Hepatocyte (in vitro differentiated cells): ENCODE data around the gene EXOC4. TPM values are rescaled to one million over a fixed set of nuclear protein-coding genes. Genes with fewer than 3 reads are reported as not detected.

Experiments
- DNase-seq: peaks from one replicate; pipeline ENCODE4 v3.0.0-alpha.2; 2016; ENCODE audit warnings: low spot score
- H2AFZ ChIP-seq: fragments of 200-600 bp; sonication (generic); 2 replicates; pipeline ENCODE4 v1.6.0; 2016; ENCODE audit warnings: antibody characterized with exemption, mild to moderate bottlenecking
- H3K27ac ChIP-seq: fragments of 200-600 bp; sonication (generic); 2 replicates; pipeline ENCODE4 v1.5.1; 2016; ENCODE audit warnings: mild to moderate bottlenecking
- H3K27me3 ChIP-seq: fragments of 200-600 bp; sonication (generic); 2 replicates; pipeline ENCODE4 v1.6.1; 2016
- H3K36me3 ChIP-seq: fragments of 200-600 bp; sonication (generic); replicated peaks from 2 replicates; pipeline ENCODE4 v1.5.1; 2016; ENCODE audit warnings: low read depth; ENCODE audit not compliant: insufficient read depth
- H3K4me1 ChIP-seq: fragments of 200-600 bp; sonication (generic); 2 replicates; pipeline ENCODE4 v1.5.1; 2016; ENCODE audit warnings: mild to moderate bottlenecking, moderate library complexity; ENCODE audit not compliant: insufficient read depth
- H3K4me2 ChIP-seq: fragments of 200-600 bp; sonication (generic); 2 replicates; pipeline ENCODE4 v1.6.0; 2016
- H3K4me3 ChIP-seq: fragments of 200-600 bp; sonication (generic); 2 replicates; pipeline ENCODE4 v1.5.1; 2016; ENCODE audit warnings: mild to moderate bottlenecking
- H3K79me2 ChIP-seq: fragments of 200-600 bp; sonication (generic); 2 replicates; pipeline ENCODE4 v1.6.0; 2017; ENCODE audit warnings: mild to moderate bottlenecking
- H3K9me2 ChIP-seq: fragments of 200-600 bp; sonication (generic); replicated peaks from 2 replicates; pipeline ENCODE4 v1.6.0; 2017; ENCODE audit warnings: mild to moderate bottlenecking; ENCODE audit not compliant: insufficient read depth
- H3K9me3 ChIP-seq: fragments of 200-600 bp; sonication (generic); 2 replicates; pipeline ENCODE4 v1.5.1; 2016; ENCODE audit warnings: low read depth, mild to moderate bottlenecking
- H4K20me1 ChIP-seq: fragments of 200-600 bp; sonication (generic); 2 replicates; pipeline ENCODE4 v1.6.0; 2016; ENCODE audit warnings: mild to moderate bottlenecking; ENCODE audit not compliant: insufficient read depth, poor library complexity, severe bottlenecking
- EZH2 ChIP-seq: fragments of 200-600 bp; sonication (generic); IDR thresholded peaks from 2 replicates; pipeline ENCODE4 v1.6.1; 2016; ENCODE audit warnings: antibody characterized with exemption, mild to moderate bottlenecking, borderline replicate concordance
- EZH2phosphoT487 ChIP-seq: fragments of 200-600 bp; sonication (generic); IDR thresholded peaks from one replicate; pipeline ENCODE4 v1.6.1; 2018; ENCODE audit warnings: antibody characterized with exemption, mild to moderate bottlenecking, low read depth, moderate library complexity; ENCODE audit not compliant: unreplicated experiment, severe bottlenecking
- WGBS: methylation state at CpG from one replicate; pipeline ENCODE4 v1.1.6; 2016; ENCODE audit warnings: low lambda C conversion rate; ENCODE audit errors: missing lambda C conversion rate; 5-methylcytosine and 5-hydroxymethylcytosine counted together
- polyA plus RNA-seq: library from polyadenylated mRNA; unstranded; fragments of >200 nt; fragmentation: Nextera tagmentation; extraction: Ambion mirVana; gene quantifications from 2 replicates; pipeline ENCODE4 v1.2.1, GENCODE V29; 2016
- total RNA-seq: library from RNA; depleted of rRNA; stranded (reverse); fragments of >200 nt; gene quantifications from 2 replicates; pipeline ENCODE4 v1.2.3, GENCODE V29; 2014
- TF ChIP-seq, protein P1 (sequence below): fragments of 200-600 bp; sonication (generic); IDR thresholded peaks from 2 replicates; pipeline ENCODE4 v1.5.1; 2016; ENCODE audit warnings: antibody characterized with exemption, mild to moderate bottlenecking; ENCODE audit not compliant: poor library complexity

EXOC4 gene
- total and polyA plus RNA-seq, 2 experiments from 2014 or later, result 34.8 to 56.1 TPM

DNA sequence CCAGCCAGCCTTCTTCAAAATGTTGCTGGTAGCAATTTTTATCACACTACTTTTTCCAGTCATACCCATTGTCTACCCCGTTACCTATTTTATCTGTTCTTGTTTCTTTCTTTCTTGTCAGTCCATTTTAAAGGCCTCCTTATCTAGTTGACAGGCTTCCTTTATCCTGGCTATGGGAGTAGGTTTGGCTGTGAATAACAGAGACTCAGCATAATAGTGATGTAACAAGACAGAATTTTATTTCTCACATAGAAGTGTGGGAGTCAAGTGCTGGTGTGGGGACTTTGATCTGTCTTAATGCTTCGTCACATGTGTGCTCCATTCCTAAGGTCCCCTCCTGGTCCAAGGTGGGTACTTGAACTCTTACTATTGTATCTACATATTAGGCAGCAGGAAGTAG, 283.6 kb downstream of the EXOC4 start:
- H2AFZ ChIP-seq, result no peak overlapping the region
- H3K79me2 ChIP-seq, result no peaks in the 10 kb centered on the region
- no peaks in the 10 kb centered on the region for H3K36me3 ChIP-seq
- H3K4me1 ChIP-seq, result no peaks in the 10 kb centered on the region
- WGBS, result 87% methylated on average over 2 of the region's 2 CpGs
- H3K9me2 ChIP-seq, result no peaks in the 10 kb centered on the region
- TF ChIP-seq EZH2phosphoT487 (no peak), EZH2 (no peak)
- TF ChIP-seq, protein P1, sequence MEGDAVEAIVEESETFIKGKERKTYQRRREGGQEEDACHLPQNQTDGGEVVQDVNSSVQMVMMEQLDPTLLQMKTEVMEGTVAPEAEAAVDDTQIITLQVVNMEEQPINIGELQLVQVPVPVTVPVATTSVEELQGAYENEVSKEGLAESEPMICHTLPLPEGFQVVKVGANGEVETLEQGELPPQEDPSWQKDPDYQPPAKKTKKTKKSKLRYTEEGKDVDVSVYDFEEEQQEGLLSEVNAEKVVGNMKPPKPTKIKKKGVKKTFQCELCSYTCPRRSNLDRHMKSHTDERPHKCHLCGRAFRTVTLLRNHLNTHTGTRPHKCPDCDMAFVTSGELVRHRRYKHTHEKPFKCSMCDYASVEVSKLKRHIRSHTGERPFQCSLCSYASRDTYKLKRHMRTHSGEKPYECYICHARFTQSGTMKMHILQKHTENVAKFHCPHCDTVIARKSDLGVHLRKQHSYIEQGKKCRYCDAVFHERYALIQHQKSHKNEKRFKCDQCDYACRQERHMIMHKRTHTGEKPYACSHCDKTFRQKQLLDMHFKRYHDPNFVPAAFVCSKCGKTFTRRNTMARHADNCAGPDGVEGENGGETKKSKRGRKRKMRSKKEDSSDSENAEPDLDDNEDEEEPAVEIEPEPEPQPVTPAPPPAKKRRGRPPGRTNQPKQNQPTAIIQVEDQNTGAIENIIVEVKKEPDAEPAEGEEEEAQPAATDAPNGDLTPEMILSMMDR, result no peak
- no peaks in the 10 kb centered on the region for H4K20me1 ChIP-seq
- no peak overlapping the region for H3K4me2 ChIP-seq
- H3K27me3 ChIP-seq, result no peaks in the 10 kb centered on the region
- H3K9me3 ChIP-seq, result no peaks in the 10 kb centered on the region
- H3K27ac ChIP-seq, result no peak overlapping the region
- DNase-seq, result no peak
- H3K4me3 ChIP-seq, result no peak overlapping the region

GRCh38 chr7:133539016-133539415, 286.1 kb downstream of the EXOC4 start:
- DNase-seq, result no peak
- 67% methylated on average over 2 of the region's 2 CpGs for WGBS
- Histone ChIP-seq H3K9me3 (no peaks in the 10 kb centered on the region), H4K20me1 (no peaks in the 10 kb centered on the region), H3K36me3 (no peaks in the 10 kb centered on the region), H3K4me3 (no peak overlapping the region), H3K4me1 (no peaks in the 10 kb centered on the region), H3K27me3 (no peaks in the 10 kb centered on the region), H3K9me2 (no peaks in the 10 kb centered on the region), H3K27ac (no peak overlapping the region), H3K79me2 (no peaks in the 10 kb centered on the region), H3K4me2 (no peak overlapping the region), H2AFZ (no peak overlapping the region)
- TF ChIP-seq EZH2phosphoT487, result no peak
- TF ChIP-seq, protein P1, result no peak
- no peak for TF ChIP-seq EZH2

GRCh38 chr7:133540096-133540860, 287.4 kb downstream of the EXOC4 start:
- no peaks in the 10 kb centered on the region for H3K4me1 ChIP-seq
- H4K20me1 ChIP-seq, result no peaks in the 10 kb centered on the region
- no peak overlapping the region for H3K4me2 ChIP-seq
- 70% methylated on average over 1 of the region's 1 CpG for WGBS
- H3K79me2 ChIP-seq, result no peaks in the 10 kb centered on the region
- TF ChIP-seq, protein P1, result no peak
- no peak for TF ChIP-seq EZH2
- no peak for TF ChIP-seq EZH2phosphoT487
- H3K9me3 ChIP-seq, result no peaks in the 10 kb centered on the region
- no peak overlapping the region for H3K27ac ChIP-seq
- no peaks in the 10 kb centered on the region for H3K27me3 ChIP-seq
- no peak overlapping the region for H3K4me3 ChIP-seq
- no peak for DNase-seq
- no peak overlapping the region for H2AFZ ChIP-seq
- no peaks in the 10 kb centered on the region for H3K9me2 ChIP-seq
- peaks cover 3% of the 10 kb centered on the region for H3K36me3 ChIP-seq
